GM19372 (cell line): ENCODE results near the gene BEX4.
"Not testable (repeated sequence)": the region's sequence is repeated elsewhere in the genome, so short reads cannot be mapped to it uniquely, and the experiment has no call there.

Experiments
- ATAC-seq: cut with Tn5 transposase; IDR thresholded peaks from one replicate; pipeline ENCODE4 v1.9.1; 2021; ENCODE audit warnings: mild to moderate bottlenecking, low read depth, moderate library complexity; ENCODE audit not compliant: unreplicated experiment

BEX4 gene

GRCh38 chrX:103235608-103236007 is 20.7 kb downstream of the BEX4 start:
- not testable (repeated sequence) for ATAC-seq

- no peak for ATAC-seq
These were observed 21.4 kb downstream of the BEX4 start for GRCh38 chrX:103236296-103236695.

- ATAC-seq, result no peak
These were observed 25.2 kb downstream of the BEX4 start for GRCh38 chrX:103240155-103240554.

- ATAC-seq, result no peak
These were observed 33.6 kb downstream of the BEX4 start for GRCh38 chrX:103248553-103248952.

GRCh38 chrX:103249805-103250204 is 34.9 kb downstream of the BEX4 start:
- no peak for ATAC-seq

- no peak for ATAC-seq
These were observed 36.1 kb downstream of the BEX4 start for GRCh38 chrX:103250977-103251376.

GRCh38 chrX:103253608-103254007 is 38.7 kb downstream of the BEX4 start:
- no peak for ATAC-seq

- peak; percentile 64 for ATAC-seq
These were observed 39.4 kb downstream of the BEX4 start for GRCh38 chrX:103254171-103254824.

GRCh38 chrX:103254921-103255493 is 40.1 kb downstream of the BEX4 start, which contains the start of gene TCEAL8:
TCEAL8 (minus strand) TSS chrX:103255155; CDS start chrX:103253979, 1,176 bp downstream.
- ATAC-seq, result peak; percentile 99

GRCh38 chrX:103256651-103257050 is 41.7 kb downstream of the BEX4 start:
- no peak for ATAC-seq

GRCh38 chrX:103258275-103258674 is 43.4 kb downstream of the BEX4 start:
- no peak for ATAC-seq
